ENCODE results near the gene CDKN2B-AS1. TPM values are rescaled to one million over a fixed set of nuclear protein-coding genes. Genes with fewer than 3 reads are reported as not detected.

CDKN2B-AS1 gene
- total and polyA plus RNA-seq, 2 experiments from 2014 or later = 0.14 TPM; not detected in 1

DNA sequence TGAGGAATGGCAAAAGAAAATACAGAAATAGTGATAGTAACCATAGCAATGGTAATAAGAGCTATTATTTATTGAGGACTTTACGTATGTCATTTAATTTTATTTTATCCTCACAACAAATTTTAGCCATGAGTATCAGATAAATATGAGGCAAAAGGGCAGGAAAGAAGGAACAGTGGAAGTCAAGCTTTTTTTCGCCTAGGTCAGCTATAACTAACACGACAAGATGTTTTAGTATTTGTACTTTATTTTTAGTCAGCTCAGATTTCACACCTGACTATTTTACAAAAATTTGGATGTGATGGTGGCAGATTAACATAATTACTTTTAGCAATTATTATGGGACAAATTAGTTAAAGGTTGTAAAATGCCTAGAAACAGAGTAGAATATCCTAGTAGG, 49.3 kb downstream of the CDKN2B-AS1 start (continued):
- TF ChIP-seq POLR2AphosphoS5 (IDR thresholded peaks at IDR 0.05; ENCODE audit: low read depth) = no peak
- TF ChIP-seq, protein P1, sequence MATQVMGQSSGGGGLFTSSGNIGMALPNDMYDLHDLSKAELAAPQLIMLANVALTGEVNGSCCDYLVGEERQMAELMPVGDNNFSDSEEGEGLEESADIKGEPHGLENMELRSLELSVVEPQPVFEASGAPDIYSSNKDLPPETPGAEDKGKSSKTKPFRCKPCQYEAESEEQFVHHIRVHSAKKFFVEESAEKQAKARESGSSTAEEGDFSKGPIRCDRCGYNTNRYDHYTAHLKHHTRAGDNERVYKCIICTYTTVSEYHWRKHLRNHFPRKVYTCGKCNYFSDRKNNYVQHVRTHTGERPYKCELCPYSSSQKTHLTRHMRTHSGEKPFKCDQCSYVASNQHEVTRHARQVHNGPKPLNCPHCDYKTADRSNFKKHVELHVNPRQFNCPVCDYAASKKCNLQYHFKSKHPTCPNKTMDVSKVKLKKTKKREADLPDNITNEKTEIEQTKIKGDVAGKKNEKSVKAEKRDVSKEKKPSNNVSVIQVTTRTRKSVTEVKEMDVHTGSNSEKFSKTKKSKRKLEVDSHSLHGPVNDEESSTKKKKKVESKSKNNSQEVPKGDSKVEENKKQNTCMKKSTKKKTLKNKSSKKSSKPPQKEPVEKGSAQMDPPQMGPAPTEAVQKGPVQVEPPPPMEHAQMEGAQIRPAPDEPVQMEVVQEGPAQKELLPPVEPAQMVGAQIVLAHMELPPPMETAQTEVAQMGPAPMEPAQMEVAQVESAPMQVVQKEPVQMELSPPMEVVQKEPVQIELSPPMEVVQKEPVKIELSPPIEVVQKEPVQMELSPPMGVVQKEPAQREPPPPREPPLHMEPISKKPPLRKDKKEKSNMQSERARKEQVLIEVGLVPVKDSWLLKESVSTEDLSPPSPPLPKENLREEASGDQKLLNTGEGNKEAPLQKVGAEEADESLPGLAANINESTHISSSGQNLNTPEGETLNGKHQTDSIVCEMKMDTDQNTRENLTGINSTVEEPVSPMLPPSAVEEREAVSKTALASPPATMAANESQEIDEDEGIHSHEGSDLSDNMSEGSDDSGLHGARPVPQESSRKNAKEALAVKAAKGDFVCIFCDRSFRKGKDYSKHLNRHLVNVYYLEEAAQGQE (IDR thresholded peaks at IDR 0.05; ENCODE audit: unreplicated experiment) = no peak
- TF ChIP-seq EZH2 (IDR thresholded peaks at IDR 0.05; ENCODE audit: low read depth, unreplicated experiment) = no peak

DNA sequence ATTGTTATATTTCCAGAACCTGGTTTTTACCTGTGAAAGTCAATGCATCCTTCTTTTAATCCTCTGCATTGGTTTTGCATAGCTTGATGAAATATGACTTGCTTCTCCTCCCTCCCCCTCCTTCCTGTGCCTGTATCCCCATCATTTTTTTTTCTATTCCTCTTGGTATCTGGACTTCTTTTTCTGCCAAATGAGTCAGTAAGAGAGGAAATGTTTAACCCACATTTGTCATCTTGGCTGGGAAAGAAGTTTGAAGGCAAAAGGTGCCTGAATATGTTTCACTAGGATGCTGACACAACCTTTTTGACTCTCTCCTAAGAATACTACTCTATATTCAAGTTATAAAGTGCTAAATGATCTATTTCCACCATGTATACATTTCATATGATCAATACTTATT, 50.0 kb downstream of the CDKN2B-AS1 start:
- Mint-ChIP-seq H3K36me3 (ENCODE audit: low read depth) (no peaks in the 10 kb centered on the region), H3K4me1 (peaks cover 3% of the 10 kb centered on the region; the same call in 2 of the 3 replicates), H3K27ac (no peak overlapping the region), H3K27me3 (ENCODE audit: insufficient read depth, low read depth, poor library complexity) (no peaks in the 10 kb centered on the region), H3K9me3 (no peaks in the 10 kb centered on the region), H3K4me3 (no peak overlapping the region)
- no peak for DNase-seq (ENCODE audit: low spot score)
- Histone ChIP-seq H3K9me2 (ENCODE audit: insufficient read depth) (no peaks in the 10 kb centered on the region), H3F3A (replicated peaks; ENCODE audit: low read depth) (no peaks in the 10 kb centered on the region), H4K20me1 (replicated peaks; ENCODE audit: insufficient read depth) (no peaks in the 10 kb centered on the region), H3K79me2 (replicated peaks; ENCODE audit: insufficient read depth) (no peaks in the 10 kb centered on the region), H3K36me3 (ENCODE audit: insufficient read depth) (no peaks in the 10 kb centered on the region), H3K27ac (ENCODE audit: low read depth) (no peak overlapping the region), H3K4me2 (no peak overlapping the region), H3K4me3 (no peak overlapping the region), H3K27me3 (ENCODE audit: insufficient read depth) (no peaks in the 10 kb centered on the region), H3K4me1 (ENCODE audit: insufficient read depth) (no peaks in the 10 kb centered on the region), H2AFZ (no peak overlapping the region)
- ATAC-seq = no peak
- TF ChIP-seq EZH2 (IDR thresholded peaks at IDR 0.05; ENCODE audit: low read depth, unreplicated experiment) = no peak
- no peak for TF ChIP-seq CTCF (conservative IDR thresholded peaks at IDR 0.05; ENCODE audit: low read depth in 2 of 2)
- no peak for TF ChIP-seq EZH2phosphoT487 (IDR thresholded peaks at IDR 0.05; ENCODE audit: unreplicated experiment)
- TF ChIP-seq STAT1 (IDR thresholded peaks at IDR 0.05; ENCODE audit: unreplicated experiment) = no peak
- TF ChIP-seq CREB1 (CRISPR knock-in tag; IDR thresholded peaks at IDR 0.05; ENCODE audit: low read depth) = no peak
- TF ChIP-seq, protein P1 (IDR thresholded peaks at IDR 0.05; ENCODE audit: unreplicated experiment) = no peak
- TF ChIP-seq JUNB (IDR thresholded peaks at IDR 0.05; ENCODE audit: unreplicated experiment) = no peak
- TF ChIP-seq, protein P2, sequence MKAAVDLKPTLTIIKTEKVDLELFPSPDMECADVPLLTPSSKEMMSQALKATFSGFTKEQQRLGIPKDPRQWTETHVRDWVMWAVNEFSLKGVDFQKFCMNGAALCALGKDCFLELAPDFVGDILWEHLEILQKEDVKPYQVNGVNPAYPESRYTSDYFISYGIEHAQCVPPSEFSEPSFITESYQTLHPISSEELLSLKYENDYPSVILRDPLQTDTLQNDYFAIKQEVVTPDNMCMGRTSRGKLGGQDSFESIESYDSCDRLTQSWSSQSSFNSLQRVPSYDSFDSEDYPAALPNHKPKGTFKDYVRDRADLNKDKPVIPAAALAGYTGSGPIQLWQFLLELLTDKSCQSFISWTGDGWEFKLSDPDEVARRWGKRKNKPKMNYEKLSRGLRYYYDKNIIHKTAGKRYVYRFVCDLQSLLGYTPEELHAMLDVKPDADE (IDR thresholded peaks at IDR 0.05) = no peak

Measured in GM23338 (cell line).